GM12874 (cell line): ENCODE measurements around the gene IGFBP6.
A peak's percentile ranks its signal among the peaks of the same experiment; 100 is the strongest.

ENCODE experiments used
- CTCF ChIP-seq: IDR thresholded peaks from 2 replicates; pipeline ENCODE4 v1.5.1; 2011; ENCODE audit warnings: low read depth, mild to moderate bottlenecking, control low read depth, low read length, moderate library complexity; ENCODE audit not compliant: insufficient read depth

Gene IGFBP6

GRCh38 chr12:53094394-53094787, 3.1 kb upstream of the IGFBP6 start:
- no peak for TF ChIP-seq CTCF

GRCh38 chr12:53096089-53096741, 1.3 kb upstream of the IGFBP6 start:
- TF ChIP-seq CTCF, result no peak

GRCh38 chr12:53096759-53097158, 708 bp upstream of the IGFBP6 start:
- no peak for TF ChIP-seq CTCF

GRCh38 chr12:53097207-53097563, 282 bp upstream of the IGFBP6 start:
- no peak for TF ChIP-seq CTCF

- TF ChIP-seq CTCF, result no peak
Measured at GRCh38 chr12:53098354-53098981, 1.0 kb downstream of the IGFBP6 start.

- TF ChIP-seq CTCF, result peak; percentile 85
Measured at GRCh38 chr12:53099071-53099882, 1.8 kb downstream of the IGFBP6 start.

GRCh38 chr12:53100466-53101151, 3.1 kb downstream of the IGFBP6 start:
- TF ChIP-seq CTCF, result no peak
